ENCODE results near the gene MACF1. TPM values are rescaled to one million over a fixed set of nuclear protein-coding genes. Genes with fewer than 3 reads are reported as not detected.
"Not testable (repeated sequence)": the region's sequence is repeated elsewhere in the genome, so short reads cannot be mapped to it uniquely, and the experiment has no call there.

MACF1 gene
- total RNA-seq, 2 donors from 2014 or later = 273 to 278 TPM

- not testable (repeated sequence) for H3K4me1 ChIP-seq; H3K27me3 ChIP-seq; H3K9me3 ChIP-seq; H3K4me3 ChIP-seq; DNase-seq (ENCODE audit: low spot score); H3K27ac ChIP-seq; H3K36me3 ChIP-seq
Observed at GRCh38 chr1:39522221-39522620, 317.7 kb downstream of the MACF1 start.

GRCh38 chr1:39522661-39523567, 318.4 kb downstream of the MACF1 start:
- peaks cover 13% of the 10 kb centered on the region for H3K36me3 ChIP-seq
- no peak overlapping the region for H3K27ac ChIP-seq
- no peak for DNase-seq (ENCODE audit: low spot score)
- H3K4me3 ChIP-seq = no peak overlapping the region
- no peak for TF ChIP-seq CTCF (IDR thresholded peaks at IDR 0.05)
- H3K9me3 ChIP-seq = no peaks in the 10 kb centered on the region
- no peaks in the 10 kb centered on the region for H3K4me1 ChIP-seq
- H3K27me3 ChIP-seq = no peaks in the 10 kb centered on the region

GRCh38 chr1:39524171-39524570, 319.7 kb downstream of the MACF1 start:
- TF ChIP-seq CTCF (IDR thresholded peaks at IDR 0.05) = no peak
- no peaks in the 10 kb centered on the region for H3K4me1 ChIP-seq

GRCh38 chr1:39524591-39525365, 320.3 kb downstream of the MACF1 start:
- peaks cover 32% of the 10 kb centered on the region for H3K36me3 ChIP-seq
- H3K9me3 ChIP-seq = no peaks in the 10 kb centered on the region
- H3K4me1 ChIP-seq = no peaks in the 10 kb centered on the region
- no peak overlapping the region for H3K4me3 ChIP-seq
- no peak for DNase-seq (ENCODE audit: low spot score)
- no peak for TF ChIP-seq CTCF (IDR thresholded peaks at IDR 0.05)
- H3K27me3 ChIP-seq = no peaks in the 10 kb centered on the region
- H3K27ac ChIP-seq = peak overlapping the region; percentile 69 to 78

More at GRCh38 chr1:39524171-39524570, 319.7 kb downstream of the MACF1 start:
- no peaks in the 10 kb centered on the region for H3K27me3 ChIP-seq
- no peaks in the 10 kb centered on the region for H3K9me3 ChIP-seq
- H3K36me3 ChIP-seq = peaks cover 26% of the 10 kb centered on the region
- H3K4me3 ChIP-seq = no peak overlapping the region
- DNase-seq (ENCODE audit: low spot score) = no peak
- H3K27ac ChIP-seq = peak overlapping the region in 1 of 2 donors; percentile 78

GRCh38 chr1:39525366-39526165, 321.1 kb downstream of the MACF1 start:
- H3K27me3 ChIP-seq = no peaks in the 10 kb centered on the region
- no peak for DNase-seq (ENCODE audit: low spot score)
- no peaks in the 10 kb centered on the region for H3K4me1 ChIP-seq
- no peak for TF ChIP-seq CTCF (IDR thresholded peaks at IDR 0.05)
- peak overlapping the region; percentile 69 to 78 for H3K27ac ChIP-seq
- peaks cover 35% of the 10 kb centered on the region for H3K36me3 ChIP-seq
- no peak overlapping the region for H3K4me3 ChIP-seq
- no peaks in the 10 kb centered on the region for H3K9me3 ChIP-seq

Measured in right atrium auricular region (tissue), 2 donors.